Activated T-cell treated with anti-CD3 and anti-CD28 coated beads, Interleukin-2, amount 50 U/mL, for 72 hours (primary cell): ENCODE data around the gene VPS51. TPM values are rescaled to one million over a fixed set of nuclear protein-coding genes. Genes with fewer than 3 reads are reported as not detected.
"Not testable (repeated sequence)": the region's sequence is repeated elsewhere in the genome, so short reads cannot be mapped to it uniquely, and the experiment has no call there.

Source experiments
- ATAC-seq, 2 donors: fragments of 150-1000 bp; cut with Tn5 transposase; replicated peaks in 1 of 2; 2 replicates each; pipeline ENCODE4 v1.10.0; 2021; ENCODE audit warnings: moderate library complexity in 2 of 2, mild to moderate bottlenecking in 1 of 2
- DNase-seq, 2 donors: peaks; one replicate each; pipeline ENCODE4 v3.0.0; 2021 to 2022; ENCODE audit warnings: mixed read lengths in 1 of 2
- H3K27ac Mint-ChIP-seq: one replicate; pipeline ENCODE4 v1.8.0; 2022; ENCODE audit warnings: mild to moderate bottlenecking, moderate library complexity, mixed read lengths
- H3K27me3 Mint-ChIP-seq: one replicate; pipeline ENCODE4 v1.8.0; 2022; ENCODE audit warnings: low read depth, mixed read lengths
- H3K36me3 Mint-ChIP-seq, 2 donors: one replicate each; pipeline ENCODE4 v1.8.0; 2022; ENCODE audit warnings: mixed read lengths in 2 of 2, mild to moderate bottlenecking in 1 of 2; ENCODE audit not compliant: insufficient read depth in 2 of 2
- H3K4me1 Mint-ChIP-seq: one replicate; pipeline ENCODE4 v1.8.0; 2022; ENCODE audit warnings: low read depth, mixed read lengths
- H3K4me3 Mint-ChIP-seq, 2 donors: one replicate each; pipeline ENCODE4 v1.8.0; 2022; ENCODE audit warnings: mild to moderate bottlenecking in 2 of 2, mixed read lengths in 2 of 2, moderate library complexity in 2 of 2
- H3K9me3 Mint-ChIP-seq, 2 donors: one replicate each; pipeline ENCODE4 v1.8.0; 2022; ENCODE audit warnings: mixed read lengths in 2 of 2
- total RNA-seq, 2 donors: library from RNA; stranded (reverse); gene quantifications; one replicate each; pipeline ENCODE4 v1.2.3, GENCODE V29; 2022

VPS51 gene
- total RNA-seq, 2 donors from 2014 or later = 118 to 119 TPM

DNA sequence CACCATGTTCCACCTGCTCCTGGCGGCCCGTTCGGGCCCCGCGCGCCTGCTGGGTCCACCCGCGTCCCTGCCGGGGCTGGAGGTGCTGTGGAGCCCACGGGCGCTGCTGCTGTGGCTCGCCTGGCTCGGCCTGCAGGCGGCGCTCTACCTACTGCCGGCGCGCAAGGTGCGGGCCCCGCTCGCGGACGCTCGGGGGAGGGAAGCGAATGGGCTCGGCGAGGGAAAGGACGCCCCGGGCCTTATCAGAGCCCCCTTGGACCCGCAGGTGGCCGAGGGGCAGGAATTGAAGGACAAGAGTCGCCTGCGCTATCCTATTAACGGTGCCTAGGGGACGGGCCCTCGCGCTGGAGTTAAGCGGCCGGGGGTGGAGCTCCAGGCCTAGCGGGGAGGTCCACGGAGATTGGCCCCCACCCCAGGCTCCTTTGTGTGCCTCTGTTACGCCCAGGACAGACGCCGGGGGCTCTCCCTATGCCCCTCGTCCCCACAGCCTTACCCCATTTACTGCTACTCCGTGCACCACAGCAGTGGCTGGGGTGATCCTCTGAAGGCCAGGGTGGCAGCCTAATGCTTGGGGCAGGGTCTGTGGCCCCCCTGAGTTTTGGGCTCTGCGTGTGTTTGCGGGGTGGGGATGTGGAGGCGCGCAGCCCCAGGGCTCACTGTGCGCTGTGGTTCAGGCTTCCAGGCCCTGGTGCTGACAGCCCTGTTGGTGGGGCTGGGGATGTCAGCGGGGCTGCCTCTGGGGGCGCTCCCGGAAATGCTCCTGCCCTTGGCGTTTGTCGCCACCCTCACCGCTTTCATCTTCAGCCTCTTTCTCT is 16.7 kb downstream of the VPS51 start:
- no peaks in the 10 kb centered on the region for H3K9me3 Mint-ChIP-seq
- peak; percentile 76 to 88 for DNase-seq
- ATAC-seq = peak; percentile 44 to 46
- H3K36me3 Mint-ChIP-seq = peaks cover under 1 to 4% of the 10 kb centered on the region in 2 donors
- peak overlapping the region; percentile 93 for H3K27ac Mint-ChIP-seq
- H3K4me1 Mint-ChIP-seq = peaks cover 55% of the 10 kb centered on the region
- no peaks in the 10 kb centered on the region for H3K27me3 Mint-ChIP-seq
- H3K4me3 Mint-ChIP-seq = peak overlapping the region; percentile 98 to 100

DNA sequence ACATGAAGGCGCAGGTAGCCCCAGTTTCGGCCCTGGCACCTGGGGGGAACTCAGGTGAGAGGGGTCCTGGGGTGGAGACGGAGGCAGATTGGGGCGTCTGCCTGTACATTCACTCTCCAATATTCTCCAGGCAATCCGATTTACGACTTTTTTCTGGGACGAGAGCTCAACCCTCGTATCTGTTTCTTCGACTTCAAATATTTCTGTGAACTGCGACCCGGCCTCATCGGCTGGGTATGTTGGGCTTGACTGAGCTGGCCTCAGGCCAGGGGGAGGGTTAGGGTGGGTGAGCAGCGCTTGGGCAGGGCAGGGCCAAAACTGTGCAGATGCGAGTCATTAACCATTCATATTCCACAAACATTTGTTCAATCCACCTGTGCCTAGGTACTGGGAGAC is 17.3 kb downstream of the VPS51 start:
- H3K4me1 Mint-ChIP-seq = peaks cover 60% of the 10 kb centered on the region
- H3K27ac Mint-ChIP-seq = peak overlapping the region; percentile 93
- H3K36me3 Mint-ChIP-seq = peaks cover 3 to 6% of the 10 kb centered on the region in 2 donors

DNA sequence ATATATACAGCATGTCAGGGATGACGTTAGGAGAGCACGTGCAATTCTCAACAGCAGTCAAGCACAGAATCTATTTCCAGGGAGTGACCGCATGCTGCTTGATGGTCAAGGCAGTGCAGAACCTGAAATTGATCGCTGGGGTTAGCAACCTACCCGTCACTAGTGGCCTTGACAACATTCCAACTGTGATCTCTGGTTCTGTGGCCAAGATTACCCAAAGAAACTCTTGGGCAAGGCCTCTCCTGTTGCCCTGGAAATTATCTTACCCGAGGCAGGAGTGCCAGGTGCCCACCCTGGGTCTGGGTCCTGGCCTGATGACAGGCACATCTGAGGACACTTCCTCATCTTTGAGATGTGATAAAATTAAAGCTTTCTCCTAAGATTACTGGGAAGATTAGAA is 17.8 kb downstream of the VPS51 start:
- Mint-ChIP-seq H3K4me1 (peaks cover 65% of the 10 kb centered on the region), H3K4me3 (peak overlapping the region; percentile 98 to 100), H3K27me3 (no peaks in the 10 kb centered on the region), H3K9me3 (no peaks in the 10 kb centered on the region), H3K27ac (peak overlapping the region; percentile 93), H3K36me3 (peaks cover 5 to 10% of the 10 kb centered on the region in 2 donors)
- DNase-seq = no peak
- ATAC-seq = no peak

More for the DNA sequence above, 17.3 kb downstream of the VPS51 start:
- Mint-ChIP-seq H3K9me3 (no peaks in the 10 kb centered on the region), H3K27me3 (no peaks in the 10 kb centered on the region), H3K4me3 (peak overlapping the region; percentile 98 to 100)
- ATAC-seq (no peak), DNase-seq (no peak)

DNA sequence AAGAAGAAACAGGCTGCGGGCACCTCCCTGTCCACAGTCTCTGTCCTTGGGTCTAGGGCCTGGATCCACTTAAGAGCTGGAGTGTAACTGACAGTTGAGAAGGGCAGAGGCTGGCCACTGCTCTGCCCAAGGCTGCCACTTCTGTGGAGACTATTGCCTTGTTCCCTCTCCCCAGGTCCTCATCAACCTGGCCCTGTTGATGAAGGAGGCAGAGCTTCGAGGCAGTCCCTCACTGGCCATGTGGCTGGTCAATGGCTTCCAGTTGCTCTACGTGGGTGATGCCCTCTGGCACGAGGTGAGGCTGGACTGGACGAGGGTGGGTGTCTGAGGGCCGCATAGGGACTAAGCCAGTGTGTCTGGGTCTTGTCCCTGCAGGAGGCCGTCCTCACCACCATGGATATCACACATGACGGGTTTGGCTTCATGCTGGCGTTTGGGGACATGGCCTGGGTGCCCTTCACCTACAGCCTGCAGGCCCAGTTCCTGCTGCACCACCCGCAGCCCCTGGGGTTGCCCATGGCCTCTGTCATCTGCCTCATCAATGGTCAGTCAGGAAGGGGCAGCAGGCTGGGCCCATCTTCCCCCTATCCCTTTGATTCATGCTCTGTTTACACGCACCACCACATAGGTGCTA is 18.6 kb downstream of the VPS51 start:
- H3K27me3 Mint-ChIP-seq = no peaks in the 10 kb centered on the region
- ATAC-seq = no peak
- H3K27ac Mint-ChIP-seq = no peak overlapping the region
- DNase-seq = no peak
- H3K9me3 Mint-ChIP-seq = no peaks in the 10 kb centered on the region
- peak overlapping the region; percentile 98 to 100 for H3K4me3 Mint-ChIP-seq
- H3K4me1 Mint-ChIP-seq = peaks cover 73% of the 10 kb centered on the region
- H3K36me3 Mint-ChIP-seq = peaks cover 6 to 18% of the 10 kb centered on the region in 2 donors

DNA sequence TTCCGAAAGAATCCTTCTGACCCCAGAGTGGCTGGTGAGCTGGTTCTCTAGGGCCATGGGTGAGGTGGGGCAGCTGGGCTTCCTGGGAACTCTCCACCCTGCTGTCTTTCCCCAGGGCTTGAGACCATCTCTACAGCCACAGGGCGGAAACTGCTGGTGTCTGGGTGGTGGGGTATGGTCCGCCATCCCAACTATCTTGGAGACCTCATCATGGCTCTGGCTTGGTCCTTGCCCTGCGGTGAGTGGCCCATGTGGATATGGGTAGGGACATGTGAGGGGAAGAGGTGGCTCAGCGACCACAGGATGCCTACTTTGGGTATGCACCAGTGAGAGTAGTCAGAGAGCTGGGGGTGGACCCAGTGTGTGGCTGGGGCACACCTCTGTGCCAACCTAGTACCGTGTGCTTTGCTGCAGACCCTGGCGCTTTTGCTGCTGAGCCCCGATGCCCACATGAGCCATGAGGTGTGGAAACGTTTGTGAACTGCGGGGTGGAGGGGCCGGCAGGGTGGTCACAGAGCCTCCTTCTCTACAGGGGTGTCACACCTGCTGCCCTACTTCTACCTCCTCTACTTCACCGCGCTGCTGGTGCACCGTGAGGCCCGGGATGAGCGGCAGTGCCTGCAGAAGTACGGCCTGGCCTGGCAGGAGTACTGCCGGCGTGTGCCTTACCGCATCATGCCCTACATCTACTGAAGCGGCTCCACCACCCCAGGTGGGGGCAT is 19.5 kb downstream of the VPS51 start:
- ATAC-seq (no peak), DNase-seq (no peak)
- H3K36me3 Mint-ChIP-seq = peaks cover 6 to 20% of the 10 kb centered on the region in 2 donors
- H3K9me3 Mint-ChIP-seq = no peaks in the 10 kb centered on the region
- peaks cover 76% of the 10 kb centered on the region for H3K4me1 Mint-ChIP-seq
- peak overlapping the region; percentile 42 for H3K27ac Mint-ChIP-seq
- H3K4me3 Mint-ChIP-seq = peak overlapping the region; percentile 88 to 89
- H3K27me3 Mint-ChIP-seq = no peaks in the 10 kb centered on the region

DNA sequence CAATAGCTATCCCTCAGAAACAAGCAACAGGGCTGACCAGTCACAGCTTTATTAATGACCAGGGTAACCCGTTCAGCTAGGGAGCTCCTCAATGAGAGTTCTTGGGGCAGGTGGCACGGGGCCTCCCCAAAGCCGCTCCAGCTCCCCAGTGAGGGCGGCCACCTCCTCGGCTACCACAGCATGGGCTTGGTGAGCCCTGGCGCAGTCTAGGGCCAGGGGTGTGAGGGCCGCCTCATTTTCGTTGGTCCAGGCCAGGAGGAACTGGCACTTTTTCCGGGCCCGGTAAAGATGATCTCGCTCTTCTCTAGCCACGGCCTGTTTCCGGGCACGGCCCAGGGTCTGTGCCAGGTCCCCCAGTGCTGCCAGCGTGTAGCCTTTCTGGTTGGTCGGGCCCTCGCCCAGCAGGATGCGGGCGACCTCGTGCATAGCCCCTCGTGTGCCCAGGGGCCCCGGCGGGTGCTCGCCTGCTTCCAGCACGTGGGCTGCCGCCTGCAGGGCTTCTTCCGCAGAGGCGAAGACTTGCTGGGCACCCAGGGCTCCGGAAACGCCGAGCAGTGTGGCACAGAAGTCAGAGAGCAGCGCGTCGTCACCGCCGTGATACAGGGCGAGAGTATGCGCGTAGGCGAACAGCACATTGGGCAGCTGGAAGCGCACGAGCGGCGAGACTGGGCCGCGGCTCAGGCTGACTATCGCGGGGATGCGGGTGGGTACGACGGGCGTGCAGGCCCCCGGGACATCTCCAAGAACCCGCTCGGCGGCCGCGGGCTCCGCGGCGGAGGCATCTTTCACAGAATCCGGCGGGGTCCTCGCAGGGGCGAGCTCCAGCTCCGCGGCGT is 20.6 kb downstream of the VPS51 start:
- no peaks in the 10 kb centered on the region for H3K9me3 Mint-ChIP-seq
- peak overlapping the region; percentile 88 to 89 for H3K4me3 Mint-ChIP-seq
- no peaks in the 10 kb centered on the region for H3K27me3 Mint-ChIP-seq
- peak; percentile 77 to 80 for DNase-seq
- peak overlapping the region; percentile 96 for H3K27ac Mint-ChIP-seq
- peaks cover 75% of the 10 kb centered on the region for H3K4me1 Mint-ChIP-seq
- peaks cover 13 to 26% of the 10 kb centered on the region in 2 donors for H3K36me3 Mint-ChIP-seq
- peak; percentile 40 to 49 for ATAC-seq

DNA sequence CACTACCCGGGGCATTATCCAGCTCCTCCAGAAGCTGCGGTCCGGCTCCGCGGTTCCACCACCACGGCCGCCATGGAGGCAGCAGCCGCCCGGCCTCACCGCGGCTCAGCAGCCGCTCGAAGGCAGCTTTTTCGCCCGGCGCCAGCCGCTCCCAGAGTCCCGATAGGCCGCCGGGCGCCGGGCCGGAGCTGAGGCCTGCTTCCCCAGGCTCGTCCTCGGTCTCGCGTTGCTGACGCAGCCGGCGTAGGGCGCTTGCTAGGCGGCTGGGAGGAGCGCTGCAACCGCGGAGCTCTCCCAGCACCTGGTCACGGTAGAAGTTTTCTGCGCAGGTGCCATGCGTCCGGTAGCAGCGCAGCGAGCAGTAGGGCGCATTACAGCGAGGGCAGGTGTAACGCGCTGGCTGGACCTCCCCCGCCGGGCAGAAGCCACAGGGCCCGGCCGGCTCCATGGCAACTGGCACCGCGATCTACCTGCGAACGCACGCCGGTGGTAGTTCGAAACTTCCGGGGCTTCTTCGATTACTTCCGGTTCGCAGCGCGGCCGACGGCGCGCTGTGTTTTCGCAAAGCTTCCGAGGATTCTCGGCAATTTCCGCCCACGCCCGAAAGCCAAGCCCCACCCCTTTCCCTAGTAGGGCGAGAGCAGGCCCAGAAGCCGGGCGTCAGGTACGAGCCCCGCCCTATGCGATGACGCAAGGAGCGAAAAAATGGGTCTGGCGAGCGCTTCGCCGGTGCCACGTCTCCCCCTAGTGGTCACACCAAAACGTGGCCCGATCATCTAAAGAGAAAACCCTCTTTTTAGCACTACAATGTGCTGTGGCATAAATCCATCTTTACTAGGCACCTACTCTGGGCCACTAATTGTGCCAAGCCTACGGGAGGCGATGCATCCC is 21.4 kb downstream of the VPS51 start, which contains the start of gene ZNHIT2:
TSS of gene ZNHIT2 (minus strand) at position 496 of the 891 bp plus-strand sequence. CDS start at position 448, 48 bp downstream.
- H3K36me3 Mint-ChIP-seq = peaks cover 18 to 33% of the 10 kb centered on the region in 2 donors
- ATAC-seq = peak; percentile 62 to 63
- peak within 1 kb of the TSS; percentile 88 to 89 for H3K4me3 Mint-ChIP-seq
- peaks cover 69% of the 10 kb centered on the region for H3K4me1 Mint-ChIP-seq
- H3K9me3 Mint-ChIP-seq = no peaks in the 10 kb centered on the region
- peak; percentile 100 for DNase-seq
- H3K27me3 Mint-ChIP-seq = no peaks in the 10 kb centered on the region
- peak within 1 kb of the TSS; percentile 96 for H3K27ac Mint-ChIP-seq

DNA sequence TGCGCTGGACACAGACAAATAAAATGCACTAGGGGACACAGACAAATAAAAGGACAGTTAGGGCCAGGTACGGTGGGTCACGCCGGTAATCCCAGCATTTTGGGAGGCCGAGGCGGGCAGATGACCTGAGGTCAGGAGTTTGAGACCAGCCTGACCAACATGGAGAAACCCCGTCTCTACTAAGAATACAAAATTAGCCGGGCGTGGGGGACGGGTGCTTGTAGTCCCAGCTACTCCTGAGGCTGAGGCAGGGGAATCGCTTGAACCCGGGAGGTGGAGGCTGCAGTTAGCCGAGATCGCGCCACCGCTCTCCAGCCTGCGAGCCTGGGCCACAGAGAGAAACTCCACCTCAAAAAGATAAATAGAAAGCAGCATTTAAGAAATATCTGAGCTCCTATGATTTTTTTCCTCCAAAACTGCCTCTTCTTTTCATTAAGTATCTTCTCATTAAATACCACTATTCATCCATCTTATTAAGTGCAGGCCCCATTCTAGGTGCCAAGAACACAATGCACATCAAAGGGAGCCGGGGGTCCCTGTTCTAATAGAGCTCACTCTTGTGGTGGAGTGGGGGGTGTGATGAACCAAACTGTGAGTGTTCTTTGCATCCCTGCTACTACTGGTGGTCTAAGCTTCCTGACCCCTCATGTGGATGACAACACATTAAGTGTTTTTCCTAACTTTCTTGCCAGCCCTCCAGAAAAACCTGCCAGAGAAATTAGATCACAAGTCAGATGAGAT is 22.3 kb downstream of the VPS51 start:
- H3K36me3 Mint-ChIP-seq = peaks cover 18 to 33% of the 10 kb centered on the region in 2 donors
- no peaks in the 10 kb centered on the region for H3K9me3 Mint-ChIP-seq
- DNase-seq (no peak), ATAC-seq (no peak)
- H3K27ac Mint-ChIP-seq = peak overlapping the region; percentile 88
- H3K27me3 Mint-ChIP-seq = no peaks in the 10 kb centered on the region
- H3K4me1 Mint-ChIP-seq = peaks cover 70% of the 10 kb centered on the region
- H3K4me3 Mint-ChIP-seq = peak overlapping the region; percentile 88 to 89

DNA sequence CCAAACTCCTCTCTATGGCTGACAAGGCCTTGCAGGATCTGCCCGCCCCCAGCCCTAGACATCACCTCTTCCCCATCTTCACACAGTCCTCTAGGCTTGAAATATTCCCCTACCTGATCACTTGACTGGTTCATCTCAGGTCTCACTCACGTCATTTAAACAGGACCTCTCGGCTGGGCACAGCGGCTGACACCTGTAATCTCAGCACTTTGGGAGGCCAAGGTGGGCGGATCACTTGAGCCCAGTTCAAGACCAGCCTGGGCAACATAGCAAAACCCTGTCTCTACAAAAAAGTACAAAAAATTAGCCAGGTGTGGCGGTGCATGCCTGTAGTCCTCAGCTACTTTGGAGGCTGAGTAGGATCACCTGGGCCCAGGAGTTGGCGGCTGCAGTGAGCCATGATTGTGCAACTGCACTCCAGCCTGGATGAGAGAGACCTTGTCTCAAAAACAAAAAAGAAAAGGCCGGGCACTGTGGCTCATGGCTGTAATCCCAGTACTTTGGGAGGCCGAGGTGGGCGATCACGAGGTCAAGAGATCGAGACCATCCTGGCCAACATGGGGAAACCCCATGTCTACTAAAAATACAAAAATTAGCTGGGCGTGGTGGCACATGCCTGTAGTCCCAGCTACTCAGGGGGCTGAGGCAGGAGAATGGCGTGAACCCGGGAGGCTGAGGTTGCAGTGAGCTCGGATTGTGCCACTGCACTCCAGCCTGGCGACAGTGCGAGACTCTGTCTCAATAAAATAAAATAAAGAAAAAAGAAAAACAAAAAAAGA is 23.1 kb downstream of the VPS51 start:
- peaks cover 18 to 33% of the 10 kb centered on the region in 2 donors for H3K36me3 Mint-ChIP-seq
- not testable (repeated sequence) for ATAC-seq, DNase-seq, H3K9me3 Mint-ChIP-seq, H3K27me3 Mint-ChIP-seq
- peak overlapping the region in 1 of 2 donors; percentile 7 for H3K4me3 Mint-ChIP-seq
- H3K4me1 Mint-ChIP-seq = peaks cover 68% of the 10 kb centered on the region
- peak overlapping the region; percentile 95 for H3K27ac Mint-ChIP-seq

DNA sequence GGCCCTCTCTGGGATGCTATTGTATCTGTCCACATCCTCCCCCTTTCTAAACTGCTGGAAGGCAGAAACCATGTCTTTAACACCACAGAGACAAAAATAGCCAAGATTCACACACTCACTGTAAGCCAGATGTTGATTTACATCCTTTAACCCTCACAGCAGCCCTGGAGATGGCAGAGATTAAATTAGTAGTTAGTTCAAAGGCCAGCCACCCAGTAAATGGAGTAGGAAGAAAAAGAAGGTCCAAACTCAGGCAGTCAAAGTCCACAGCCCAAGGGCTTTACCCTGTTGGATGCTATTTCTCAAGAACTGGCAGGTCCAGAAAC is 23.6 kb downstream of the VPS51 start:
- Mint-ChIP-seq H3K9me3 (no peaks in the 10 kb centered on the region), H3K27ac (peak overlapping the region; percentile 95), H3K27me3 (no peaks in the 10 kb centered on the region), H3K4me1 (peaks cover 71% of the 10 kb centered on the region), H3K36me3 (peaks cover 18 to 33% of the 10 kb centered on the region in 2 donors), H3K4me3 (no peak overlapping the region)
- no peak for DNase-seq
- ATAC-seq = no peak
